Gastrocnemius medialis (tissue), 4 donors: ENCODE measurements around the gene DCTN1. TPM values are rescaled to one million over a fixed set of nuclear protein-coding genes. Genes with fewer than 3 reads are reported as not detected.

Experiments
- ATAC-seq, 2 donors: fragments of 150-250 bp; one replicate each; pipeline ENCODE4 v1.9.1; 2016
- DNase-seq, 2 donors: peaks; one replicate each; pipeline ENCODE4 v3.0.0-alpha.2; 2019
- H3K27ac ChIP-seq, 4 donors: fragments of 200-600 bp; sonication (generic); 1 replicate in 1 of 4; 2 replicates in 3 of 4; pipeline ENCODE4 v1.5.1; 2016 to 2018; ENCODE audit warnings: mild to moderate bottlenecking in 2 of 4, moderate library complexity in 1 of 4
- H3K27me3 ChIP-seq, 3 donors: fragments of 200-600 bp; sonication (generic) in 2 of 3; 1 replicate in 1 of 3; 2 replicates in 2 of 3; pipeline versions ENCODE4 v1.5.1 to v1.6.0; 2016 to 2019; ENCODE audit warnings: mild to moderate bottlenecking in 1 of 3, moderate library complexity in 1 of 3
- H3K36me3 ChIP-seq, 2 donors: fragments of 200-600 bp; sonication (generic) in 1 of 2; one replicate each; pipeline ENCODE4 v1.5.1; 2017 to 2018
- H3K4me1 ChIP-seq, 2 donors: fragments of 200-600 bp; sonication (generic) in 1 of 2; one replicate each; pipeline ENCODE4 v1.5.1; 2016 to 2017; ENCODE audit warnings: mild to moderate bottlenecking in 2 of 2
- H3K4me3 ChIP-seq, 4 donors: fragments of 200-600 bp; sonication (generic) in 3 of 4; 1 replicate in 1 of 4; 2 replicates in 3 of 4; pipeline ENCODE4 v1.5.1; 2016 to 2019; ENCODE audit warnings: mild to moderate bottlenecking in 2 of 4
- H3K9me3 ChIP-seq, 3 donors: fragments of 200-600 bp; sonication (generic) in 2 of 3; 1 replicate in 1 of 3; 2 replicates in 2 of 3; pipeline ENCODE4 v1.5.1; 2016 to 2019
- POLR2A ChIP-seq, 2 donors: fragments of 450-650 bp; IDR thresholded peaks; one replicate each; pipeline ENCODE4 v1.6.1; 2017; ENCODE audit warnings: antibody characterized with exemption in 2 of 2, mild to moderate bottlenecking in 2 of 2, moderate library complexity in 2 of 2
- in situ Hi-C, 4 donors: fragments of 200-750 bp; cut with MboI; loops; one replicate each; pipeline versions ENCODE4 v1.15.0 to v1.8.0; 2017; ENCODE audit warnings: low sequenced_read_pairs in 4 of 4
- intact Hi-C: fragments of 100-400 bp; cut with DNase I; formaldehyde crosslinking; loops from one replicate; pipeline ENCODE4 v1.15.1; 2023; ENCODE audit warnings: low total_unique reads
- total RNA-seq, 4 donors: library from RNA; depleted of rRNA; stranded (reverse); fragments of >200 nt; gene quantifications; one replicate each; pipeline versions ENCODE4 v1.1.0 to v1.2.3, GENCODE V29; 2016
- TF ChIP-seq, protein P1 (sequence below), 5 experiments: fragments of 450-650 bp in 3 of 5; fragments of 200-600 bp in 2 of 5; sonication (generic) in 2 of 5; IDR thresholded peaks in 4 of 5; conservative IDR thresholded peaks in 1 of 5; 1 replicate in 4 of 5; 2 replicates in 1 of 5; pipeline ENCODE4 v1.5.1; 2016 to 2019; ENCODE audit warnings: antibody characterized with exemption in 5 of 5, mild to moderate bottlenecking in 3 of 5, moderate library complexity in 3 of 5

Gene DCTN1
- total RNA-seq, 4 donors from 2014 or later = 89.8 to 127 (median 103) TPM

DNA sequence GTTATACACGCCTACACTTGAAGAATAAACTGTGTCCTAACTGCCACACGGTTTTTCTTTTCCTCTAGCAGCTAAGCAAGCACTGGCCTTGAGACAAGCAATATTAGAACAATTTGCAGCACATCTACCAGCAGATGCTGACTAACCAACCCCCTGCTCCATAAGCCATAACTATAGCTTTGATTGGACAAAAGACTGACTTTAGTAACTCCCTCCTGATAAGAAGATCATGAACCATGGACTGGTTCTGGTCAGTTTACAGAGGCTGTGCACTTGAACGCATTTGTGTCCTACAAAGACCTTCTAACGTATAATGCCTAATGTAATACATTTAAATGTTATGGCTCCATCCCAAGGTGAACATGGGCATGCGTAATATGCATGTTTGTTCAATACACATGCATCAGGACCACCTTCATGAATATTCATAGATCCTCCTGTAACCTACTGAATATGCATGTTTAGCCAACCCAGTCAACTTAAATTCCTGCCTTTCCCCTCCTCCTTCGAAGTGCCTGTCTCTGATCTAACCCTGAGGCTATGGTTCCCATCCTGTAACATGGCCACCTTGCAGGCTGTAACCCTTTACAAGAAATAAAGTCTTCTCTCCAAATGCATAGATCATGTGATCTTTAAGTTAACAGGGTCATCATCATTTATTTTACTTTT lies 63.4 kb downstream of the DCTN1 start:
- Histone ChIP-seq H3K27me3 (no peaks in the 10 kb centered on the region), H3K36me3 (no peaks in the 10 kb centered on the region), H3K4me1 (no peaks in the 10 kb centered on the region), H3K9me3 (no peaks in the 10 kb centered on the region), H3K27ac (no peak overlapping the region), H3K4me3 (no peak overlapping the region)
- no peak for TF ChIP-seq POLR2A (IDR thresholded peaks at IDR 0.05)
- TF ChIP-seq, protein P1, sequence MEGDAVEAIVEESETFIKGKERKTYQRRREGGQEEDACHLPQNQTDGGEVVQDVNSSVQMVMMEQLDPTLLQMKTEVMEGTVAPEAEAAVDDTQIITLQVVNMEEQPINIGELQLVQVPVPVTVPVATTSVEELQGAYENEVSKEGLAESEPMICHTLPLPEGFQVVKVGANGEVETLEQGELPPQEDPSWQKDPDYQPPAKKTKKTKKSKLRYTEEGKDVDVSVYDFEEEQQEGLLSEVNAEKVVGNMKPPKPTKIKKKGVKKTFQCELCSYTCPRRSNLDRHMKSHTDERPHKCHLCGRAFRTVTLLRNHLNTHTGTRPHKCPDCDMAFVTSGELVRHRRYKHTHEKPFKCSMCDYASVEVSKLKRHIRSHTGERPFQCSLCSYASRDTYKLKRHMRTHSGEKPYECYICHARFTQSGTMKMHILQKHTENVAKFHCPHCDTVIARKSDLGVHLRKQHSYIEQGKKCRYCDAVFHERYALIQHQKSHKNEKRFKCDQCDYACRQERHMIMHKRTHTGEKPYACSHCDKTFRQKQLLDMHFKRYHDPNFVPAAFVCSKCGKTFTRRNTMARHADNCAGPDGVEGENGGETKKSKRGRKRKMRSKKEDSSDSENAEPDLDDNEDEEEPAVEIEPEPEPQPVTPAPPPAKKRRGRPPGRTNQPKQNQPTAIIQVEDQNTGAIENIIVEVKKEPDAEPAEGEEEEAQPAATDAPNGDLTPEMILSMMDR (IDR thresholded peaks at IDR 0.05 in 4 of 5, conservative IDR thresholded peaks at IDR 0.05 in 1 of 5) = no peak
- DNase-seq = no peak
- in situ Hi-C loops = no loop called here
- intact Hi-C loops = no loop called here
- no peak for ATAC-seq

DNA sequence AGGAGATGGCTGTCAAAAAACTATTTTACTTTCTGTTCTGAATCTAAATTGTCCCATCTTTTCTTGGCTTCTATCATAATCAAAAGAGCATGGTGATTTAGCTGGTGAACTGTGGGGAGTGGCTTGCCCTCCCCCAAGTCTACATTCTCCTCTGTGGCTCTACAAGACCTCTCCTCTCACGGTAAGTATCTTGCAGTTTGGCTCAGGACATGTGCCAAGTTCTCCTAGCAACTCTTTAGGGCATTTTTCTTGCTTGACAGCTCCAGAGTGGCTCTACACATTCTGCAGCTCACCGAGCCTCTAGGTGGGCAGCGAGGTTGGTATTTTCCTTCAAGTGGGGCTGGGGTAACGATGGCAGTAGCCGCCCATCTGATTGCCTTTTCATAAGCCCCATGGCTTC lies 66.0 kb downstream of the DCTN1 start:
- Histone ChIP-seq H3K36me3 (no peaks in the 10 kb centered on the region), H3K9me3 (no peaks in the 10 kb centered on the region), H3K27ac (no peak overlapping the region), H3K27me3 (no peaks in the 10 kb centered on the region), H3K4me3 (no peak overlapping the region), H3K4me1 (no peaks in the 10 kb centered on the region)
- intact Hi-C loops = no loop called here
- TF ChIP-seq POLR2A (IDR thresholded peaks at IDR 0.05) = no peak
- TF ChIP-seq, protein P1 (IDR thresholded peaks at IDR 0.05 in 4 of 5, conservative IDR thresholded peaks at IDR 0.05 in 1 of 5) = no peak
- no peak for DNase-seq
- in situ Hi-C loops = no loop called here
- ATAC-seq = no peak

DNA sequence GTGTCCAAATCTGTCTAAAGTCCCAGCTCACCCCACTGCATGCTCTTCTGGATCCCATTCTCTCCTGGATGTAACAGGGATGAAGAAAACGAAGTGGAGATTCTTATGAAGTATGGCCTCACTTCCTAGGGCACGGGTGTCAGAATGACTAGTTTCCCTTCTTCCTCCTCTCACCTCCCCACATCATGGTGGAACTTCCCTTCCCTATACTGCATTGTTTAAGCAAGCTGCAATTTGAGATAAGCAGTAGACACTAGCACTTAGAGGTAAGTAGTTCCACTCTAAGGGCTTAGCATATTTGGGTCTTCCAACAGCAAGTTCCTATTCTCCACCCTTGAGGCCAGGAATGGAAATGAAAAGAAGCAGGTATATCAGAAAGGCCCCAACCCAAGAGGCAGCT lies 66.6 kb downstream of the DCTN1 start:
- H3K27me3 ChIP-seq = no peaks in the 10 kb centered on the region
- no peaks in the 10 kb centered on the region for H3K36me3 ChIP-seq
- DNase-seq (no peak), ATAC-seq (no peak)
- in situ Hi-C loops = no loop called here
- no peaks in the 10 kb centered on the region for H3K9me3 ChIP-seq
- TF ChIP-seq, protein P1 (IDR thresholded peaks at IDR 0.05 in 4 of 5, conservative IDR thresholded peaks at IDR 0.05 in 1 of 5) = no peak
- no peak for TF ChIP-seq POLR2A (IDR thresholded peaks at IDR 0.05)
- intact Hi-C loops = no loop called here
- no peaks in the 10 kb centered on the region for H3K4me1 ChIP-seq
- no peak overlapping the region for H3K4me3 ChIP-seq
- H3K27ac ChIP-seq = no peak overlapping the region

DNA sequence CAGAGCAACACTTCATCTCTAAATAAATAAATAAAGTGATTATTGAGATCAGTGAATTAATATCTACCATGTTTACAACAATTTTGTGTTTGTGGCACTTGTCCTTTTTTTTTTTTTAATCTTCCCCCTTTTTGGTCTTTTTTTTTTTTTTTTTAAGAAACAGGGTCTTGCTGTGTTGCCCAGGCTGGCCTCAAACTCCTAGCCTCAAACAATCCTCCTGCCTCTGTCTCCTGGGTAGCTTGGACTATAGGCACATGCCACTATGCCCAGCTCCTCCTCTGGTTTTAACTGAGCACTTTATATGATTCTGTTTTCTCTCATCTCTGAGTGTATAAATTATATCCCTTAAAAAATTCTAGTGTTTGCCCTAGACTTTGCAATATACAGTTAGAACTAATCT lies 67.2 kb downstream of the DCTN1 start:
- H3K4me1 ChIP-seq = no peaks in the 10 kb centered on the region
- ATAC-seq = no peak

More for the DNA sequence above, 67.2 kb downstream of the DCTN1 start:
- in situ Hi-C loops = no loop called here
- Histone ChIP-seq H3K4me3 (no peak overlapping the region), H3K27me3 (no peaks in the 10 kb centered on the region), H3K27ac (no peak overlapping the region), H3K9me3 (no peaks in the 10 kb centered on the region), H3K36me3 (no peaks in the 10 kb centered on the region)
- DNase-seq = no peak
- no peak for TF ChIP-seq POLR2A (IDR thresholded peaks at IDR 0.05)
- TF ChIP-seq, protein P1 (IDR thresholded peaks at IDR 0.05 in 4 of 5, conservative IDR thresholded peaks at IDR 0.05 in 1 of 5) = no peak
- intact Hi-C loops = no loop called here

Other genes with a start within 250 kb of the DCTN1 start
- gene BOLA3, start 232.4 kb downstream of the DCTN1 start, total RNA-seq = 100 to 1,000 TPM in 1 of 4 donors, 10 to 100 TPM in 3; 32.2 to 114 (median 69.5) TPM
- 10 to 100 TPM; 19.9 to 44.3 (median 35.5) TPM for gene MOB1A, start 201.4 kb downstream of the DCTN1 start, total RNA-seq
- gene MTHFD2, start 181.7 kb downstream of the DCTN1 start, total RNA-seq = 10 to 100 TPM; 29.0 to 53.5 (median 32.5) TPM
- 1 to 10 TPM in 1 of 4 donors, under 1 TPM in 3; 0.24 to 3.8 (median 0.59) TPM for gene SLC4A5, start 36.9 kb downstream of the DCTN1 start, total RNA-seq
- under 1 TPM in 1 of 4 donors, not detected in 3; 0.24 TPM for gene C2orf81, start 41.3 kb upstream of the DCTN1 start, total RNA-seq
- 1 to 10 TPM in 2 of 4 donors, under 1 TPM in 2; 0.51 to 2.1 (median 1.4) TPM for gene WDR54, start 41.4 kb upstream of the DCTN1 start, total RNA-seq
- 10 to 100 TPM in 1 of 4 donors, 1 to 10 TPM in 3; 2.2 to 17.6 (median 5.9) TPM for gene RTKN, start 61.6 kb upstream of the DCTN1 start, total RNA-seq
- 10 to 100 TPM; 14.5 to 51.9 (median 41.1) TPM for gene INO80B, start 74.8 kb upstream of the DCTN1 start, total RNA-seq
- 10 to 100 TPM; 10.7 to 17.5 (median 16.5) TPM for gene WBP1, start 78.1 kb upstream of the DCTN1 start, total RNA-seq
- 10 to 100 TPM; 27.2 to 33.9 (median 31.7) TPM for gene MOGS, start 85.1 kb upstream of the DCTN1 start, total RNA-seq
- 10 to 100 TPM; 26.5 to 48.7 (median 41.5) TPM for gene MRPL53, start 92.4 kb upstream of the DCTN1 start, total RNA-seq
- gene CCDC142, start 102.7 kb upstream of the DCTN1 start, total RNA-seq = 1 to 10 TPM; 5.5 to 7.3 (median 6.0) TPM
- 1 to 10 TPM; 6.1 to 9.6 (median 7.7) TPM for gene TTC31, start 102.8 kb upstream of the DCTN1 start, total RNA-seq
- under 1 TPM in 1 of 4 donors, not detected in 3; 0.59 TPM for gene LBX2, start 119.3 kb upstream of the DCTN1 start, total RNA-seq
- gene PCGF1, start 127.4 kb upstream of the DCTN1 start, total RNA-seq = 10 to 100 TPM; 14.2 to 23.6 (median 20.0) TPM
- not detected for gene TLX2, start 134.1 kb upstream of the DCTN1 start, total RNA-seq
- gene DQX1, start 145.9 kb upstream of the DCTN1 start, total RNA-seq = under 1 TPM in 1 of 4 donors, not detected in 3; 0.24 TPM
- gene AUP1, start 149.4 kb upstream of the DCTN1 start, total RNA-seq = 100 to 1,000 TPM; 112 to 148 (median 115) TPM
- 10 to 100 TPM; 24.2 to 38.5 (median 29.4) TPM for gene HTRA2, start 149.6 kb upstream of the DCTN1 start, total RNA-seq
- gene LOXL3, start 173.6 kb upstream of the DCTN1 start, total RNA-seq = 1 to 10 TPM in 1 of 4 donors, under 1 TPM in 3; 0.65 to 1.3 (median 0.95) TPM
- gene DOK1, start 174.4 kb upstream of the DCTN1 start, total RNA-seq = 1 to 10 TPM in 3 of 4 donors, under 1 TPM in 1; 0.51 to 4.1 (median 2.7) TPM